Measurements from ENCODE around the gene SPECC1.

- TF ChIP-seq CTCF (IDR thresholded peaks at IDR 0.05 in 2 of 3, conservative IDR thresholded peaks at IDR 0.05 in 1 of 3; ENCODE audit: borderline replicate concordance in 1 of 3, insufficient read depth in 1 of 3, low read depth in 2 of 3, low read length in 2 of 3) (no peak), EGR1 (IDR thresholded peaks at IDR 0.05; ENCODE audit: low read depth) (no peak), POLR2AphosphoS5 (IDR thresholded peaks at IDR 0.05; ENCODE audit: low read depth, low read length) (no peak), ATF3 (IDR thresholded peaks at IDR 0.05) (no peak), YY1 (IDR thresholded peaks at IDR 0.05; ENCODE audit: extremely low read depth, insufficient replicate concordance, low read depth, low read length) (no peak), CEBPB (IDR thresholded peaks at IDR 0.05; ENCODE audit: low read depth) (no peak), POLR2A (IDR thresholded peaks at IDR 0.05; ENCODE audit: borderline replicate concordance, extremely low read depth, insufficient read depth, insufficient read length) (no peak), SP1 (IDR thresholded peaks at IDR 0.05; ENCODE audit: low read depth) (no peak), EZH2phosphoT487 (IDR thresholded peaks at IDR 0.05; ENCODE audit: borderline replicate concordance) (no peak), EZH2 (IDR thresholded peaks at IDR 0.05) (no peak), REST (IDR thresholded peaks at IDR 0.05; ENCODE audit: low read depth) (no peak)
These were observed 150.4 kb downstream of the SPECC1 start for GRCh38 chr17:20159406-20160069.

Measured in HCT116 (cell line).